Suprapubic skin (tissue), 4 donors: ENCODE results near the gene VWCE.
"Not testable (repeated sequence)": the region's sequence is repeated elsewhere in the genome, so short reads cannot be mapped to it uniquely, and the experiment has no call there.

Experiments used
- CTCF ChIP-seq, 2 donors: fragments of 200-600 bp in 1 of 2; fragments of 450-650 bp in 1 of 2; sonication (generic) in 1 of 2; IDR thresholded peaks; one replicate each; pipeline ENCODE4 v1.5.1; 2016 to 2019; ENCODE audit warnings: antibody characterized with exemption in 2 of 2, mild to moderate bottlenecking in 1 of 2, moderate library complexity in 1 of 2
- EP300 ChIP-seq: sonication (generic); formaldehyde crosslinking; IDR thresholded peaks from one replicate; pipeline ENCODE4 v1.6.1; 2017; ENCODE audit warnings: antibody characterized with exemption
- POLR2A ChIP-seq, 2 donors: fragments of 450-650 bp; IDR thresholded peaks; one replicate each; pipeline ENCODE4 v1.6.1; 2017; ENCODE audit warnings: antibody characterized with exemption in 2 of 2, mild to moderate bottlenecking in 2 of 2, moderate library complexity in 2 of 2
- POLR2AphosphoS5 ChIP-seq, 3 donors: sonication (generic); formaldehyde crosslinking; IDR thresholded peaks; one replicate each; pipeline ENCODE4 v1.6.1; 2017; ENCODE audit warnings: antibody characterized with exemption in 3 of 3

DNA sequence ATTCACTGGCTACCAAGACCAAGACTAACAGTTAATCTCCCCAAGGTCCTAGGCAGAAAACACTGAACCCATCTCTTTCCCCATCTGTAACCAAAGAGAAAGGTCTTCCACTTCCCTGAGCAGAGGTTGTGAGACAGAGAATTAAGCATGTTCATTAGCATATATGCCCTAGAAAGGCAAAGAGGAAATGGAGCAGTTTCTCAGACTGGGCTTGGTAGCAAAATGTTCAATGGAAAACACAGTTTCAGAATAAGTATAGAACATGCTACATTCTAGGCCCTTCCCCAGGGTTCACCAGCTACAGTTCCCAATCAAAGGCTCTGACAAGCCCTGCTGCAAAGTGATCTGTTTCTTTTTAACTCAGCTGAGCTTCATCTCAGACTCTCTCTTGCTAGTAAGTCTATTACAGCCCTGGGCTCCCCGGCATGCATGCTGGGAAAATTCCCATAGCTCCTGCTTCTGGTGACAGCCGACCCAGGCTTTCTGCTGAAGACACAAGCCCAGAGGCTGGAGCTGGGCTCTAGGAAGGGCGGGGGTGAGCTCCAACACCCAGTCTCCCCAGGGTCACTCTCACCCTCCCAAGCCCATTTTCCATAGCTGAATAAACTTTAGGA is 81.3 kb downstream of the VWCE start:
- not testable (repeated sequence) for TF ChIP-seq CTCF (IDR thresholded peaks at IDR 0.05); POLR2A (IDR thresholded peaks at IDR 0.05); POLR2AphosphoS5 (IDR thresholded peaks at IDR 0.05); EP300
